NCI-H510A (cell line): ENCODE results near the gene PRKG1.
"Not testable (repeated sequence)": the region's sequence is repeated elsewhere in the genome, so short reads cannot be mapped to it uniquely, and the experiment has no call there.

Experiments
- DNase-seq: peaks from one replicate; lab custom pipeline; 2025; lab: John Stamatoyannopoulos, UW

Gene PRKG1

GRCh38 chr10:51510231-51510630 lies 435.9 kb downstream of the PRKG1 start:
- DNase-seq = no peak

GRCh38 chr10:51521605-51522004 lies 447.3 kb downstream of the PRKG1 start:
- DNase-seq = no peak

GRCh38 chr10:51522858-51523257 lies 448.6 kb downstream of the PRKG1 start:
- DNase-seq = no peak

- no peak for DNase-seq
Observed at GRCh38 chr10:51523440-51523839, 449.2 kb downstream of the PRKG1 start.

- DNase-seq = no peak
Observed at GRCh38 chr10:51524041-51524440, 449.8 kb downstream of the PRKG1 start.

GRCh38 chr10:51527522-51528219 lies 453.4 kb downstream of the PRKG1 start:
- no peak for DNase-seq

GRCh38 chr10:51528527-51528926 lies 454.2 kb downstream of the PRKG1 start:
- DNase-seq = no peak

GRCh38 chr10:51530541-51530940 lies 456.3 kb downstream of the PRKG1 start:
- DNase-seq = no peak

- DNase-seq = no peak
Observed at GRCh38 chr10:51532044-51532443, 457.8 kb downstream of the PRKG1 start.

GRCh38 chr10:51542853-51543252 lies 468.6 kb downstream of the PRKG1 start:
- DNase-seq = no peak

- no peak for DNase-seq
Observed at GRCh38 chr10:51544933-51545332, 470.6 kb downstream of the PRKG1 start.

- no peak for DNase-seq
Observed at GRCh38 chr10:51547941-51548340, 473.7 kb downstream of the PRKG1 start.

- no peak for DNase-seq
Observed at GRCh38 chr10:51552879-51553278, 478.6 kb downstream of the PRKG1 start.

- no peak for DNase-seq
Observed at GRCh38 chr10:51564896-51565510, 490.7 kb downstream of the PRKG1 start.

- no peak for DNase-seq
Observed at GRCh38 chr10:51567271-51567670, 493.0 kb downstream of the PRKG1 start.

- DNase-seq = no peak
Observed at GRCh38 chr10:51569467-51569866, 495.2 kb downstream of the PRKG1 start.

GRCh38 chr10:51574248-51575048 lies 500.2 kb downstream of the PRKG1 start:
- no peak for DNase-seq

- DNase-seq = not testable (repeated sequence)
Observed at GRCh38 chr10:51581196-51581595, 506.9 kb downstream of the PRKG1 start.

- no peak for DNase-seq
Observed at GRCh38 chr10:51583976-51584375, 509.7 kb downstream of the PRKG1 start.

- DNase-seq = no peak
Observed at GRCh38 chr10:51585742-51586141, 511.5 kb downstream of the PRKG1 start.

GRCh38 chr10:51588984-51589383 lies 514.7 kb downstream of the PRKG1 start:
- no peak for DNase-seq

- DNase-seq = no peak
Observed at GRCh38 chr10:51590818-51591217, 516.5 kb downstream of the PRKG1 start.

- DNase-seq = no peak
Observed at GRCh38 chr10:51596695-51597094, 522.4 kb downstream of the PRKG1 start.
